Daoy (cell line): ENCODE measurements around the gene NAALAD2. TPM values are rescaled to one million over a fixed set of nuclear protein-coding genes. Genes with fewer than 3 reads are reported as not detected.

Source experiments
- DNase-seq: peaks from one replicate; pipeline ENCODE4 v3.0.0-alpha.2; 2015; ENCODE audit warnings: low read depth
- total RNA-seq: library from RNA; depleted of rRNA; stranded (reverse); fragments of >200 nt; shearing (Covaris generic); gene quantifications from 2 replicates; pipeline ENCODE4 v1.2.3, GENCODE V29; 2014; rRNA removed

The NAALAD2 gene
- total RNA-seq, 1 experiment from 2014 or later: 1.9 TPM

DNA sequence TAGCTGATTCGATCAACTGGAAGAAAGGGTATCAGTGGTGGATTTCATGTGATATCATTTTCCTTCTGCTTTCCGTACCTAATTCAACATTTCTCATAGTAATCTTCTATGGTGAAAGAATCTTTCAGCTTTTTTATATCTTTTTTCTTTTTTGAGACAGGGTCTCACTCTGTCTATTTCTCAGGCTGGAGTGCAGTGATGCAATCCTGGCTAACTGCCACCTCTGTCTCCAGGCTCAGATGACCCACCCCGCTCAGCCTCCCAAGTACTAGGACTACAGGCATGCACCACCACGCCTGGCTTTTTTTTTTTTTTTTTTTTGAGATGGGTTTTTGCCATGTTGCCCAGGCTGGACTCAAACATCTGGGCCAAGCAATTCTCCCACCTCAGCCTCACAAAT is 107.0 kb downstream of the NAALAD2 start:
- DNase-seq: peak; percentile 25

Other genes with a start within 250 kb of the NAALAD2 start
- not detected in 2 replicates for gene TRIM49D1, start 212.4 kb upstream of the NAALAD2 start, total RNA-seq
- gene TRIM49D2, start 210.6 kb upstream of the NAALAD2 start, total RNA-seq: not detected in 2 replicates
- gene TRIM64, start 168.6 kb upstream of the NAALAD2 start, total RNA-seq: not detected in 2 replicates
- gene TRIM49C, start 103.6 kb upstream of the NAALAD2 start, total RNA-seq: not detected in 2 replicates
- gene UBTFL1, start 48.7 kb upstream of the NAALAD2 start, total RNA-seq: not detected in 2 replicates
- gene CHORDC1, start 88.4 kb downstream of the NAALAD2 start, total RNA-seq: 60.7 and 71.3 TPM in 2 replicates